ENCODE measurements around the gene IRF2BPL.

Gene IRF2BPL

DNA sequence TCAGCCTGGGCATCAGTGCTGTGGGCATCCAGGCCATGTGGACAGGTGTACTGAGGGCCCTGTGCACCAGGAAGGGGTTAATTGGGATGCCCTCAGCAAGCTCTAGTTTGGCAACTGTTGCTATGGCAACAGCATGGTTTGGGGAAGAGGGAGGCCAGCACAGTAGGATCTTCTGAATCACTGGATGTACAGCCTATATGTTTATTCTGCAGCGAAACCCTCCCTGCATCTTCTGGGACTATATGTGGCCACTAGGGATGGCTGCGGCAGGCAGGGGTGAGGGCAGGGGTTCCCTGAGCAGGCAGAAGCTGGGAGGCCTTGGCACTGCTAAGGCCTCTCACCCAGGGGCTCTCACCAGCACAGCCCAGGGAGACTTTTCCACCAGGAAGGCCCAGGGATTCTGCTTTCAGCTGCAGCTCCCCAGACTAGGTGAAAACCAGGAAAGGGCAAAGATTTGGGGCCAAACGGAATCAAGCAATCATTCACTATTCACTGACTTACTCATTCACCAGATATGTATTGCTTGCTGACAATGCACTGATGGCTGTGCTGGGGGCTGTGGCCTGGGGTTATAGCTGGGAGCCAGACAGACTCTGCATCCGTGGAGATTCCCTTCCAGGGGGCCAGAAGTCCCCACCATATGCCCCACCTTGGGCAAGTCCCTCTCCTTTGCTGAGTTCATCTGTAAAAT, 42.8 kb downstream of the IRF2BPL start:
- no peak for DNase-seq

- DNase-seq = no peak
These were observed 43.6 kb downstream of the IRF2BPL start for GRCh38 chr14:76984787-76985375.

DNA sequence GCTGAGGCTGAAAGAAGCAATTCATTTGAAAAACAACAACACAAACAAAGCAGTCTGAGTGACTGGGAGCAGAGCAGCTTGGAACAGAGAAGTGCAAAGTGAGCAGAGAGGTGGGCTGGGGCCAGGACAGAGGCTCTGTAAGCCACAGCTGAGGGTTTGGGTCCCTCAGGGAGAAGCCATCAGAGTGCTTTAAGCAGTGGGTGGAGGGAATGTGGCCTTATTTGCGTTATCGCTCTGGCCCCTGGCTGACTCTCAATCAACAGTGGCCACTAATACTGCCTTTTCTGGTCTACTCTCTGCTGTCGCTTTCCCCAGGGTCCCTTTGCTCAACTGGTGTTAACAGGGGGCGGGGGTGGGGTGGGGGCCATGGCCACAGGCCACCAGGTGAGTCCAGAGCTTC, 44.2 kb downstream of the IRF2BPL start:
- no peak for DNase-seq

- DNase-seq = no peak
These were observed 46.8 kb downstream of the IRF2BPL start for GRCh38 chr14:76981670-76982069.

- no peak for DNase-seq
These were observed 50.5 kb downstream of the IRF2BPL start for GRCh38 chr14:76977793-76978720.

DNA sequence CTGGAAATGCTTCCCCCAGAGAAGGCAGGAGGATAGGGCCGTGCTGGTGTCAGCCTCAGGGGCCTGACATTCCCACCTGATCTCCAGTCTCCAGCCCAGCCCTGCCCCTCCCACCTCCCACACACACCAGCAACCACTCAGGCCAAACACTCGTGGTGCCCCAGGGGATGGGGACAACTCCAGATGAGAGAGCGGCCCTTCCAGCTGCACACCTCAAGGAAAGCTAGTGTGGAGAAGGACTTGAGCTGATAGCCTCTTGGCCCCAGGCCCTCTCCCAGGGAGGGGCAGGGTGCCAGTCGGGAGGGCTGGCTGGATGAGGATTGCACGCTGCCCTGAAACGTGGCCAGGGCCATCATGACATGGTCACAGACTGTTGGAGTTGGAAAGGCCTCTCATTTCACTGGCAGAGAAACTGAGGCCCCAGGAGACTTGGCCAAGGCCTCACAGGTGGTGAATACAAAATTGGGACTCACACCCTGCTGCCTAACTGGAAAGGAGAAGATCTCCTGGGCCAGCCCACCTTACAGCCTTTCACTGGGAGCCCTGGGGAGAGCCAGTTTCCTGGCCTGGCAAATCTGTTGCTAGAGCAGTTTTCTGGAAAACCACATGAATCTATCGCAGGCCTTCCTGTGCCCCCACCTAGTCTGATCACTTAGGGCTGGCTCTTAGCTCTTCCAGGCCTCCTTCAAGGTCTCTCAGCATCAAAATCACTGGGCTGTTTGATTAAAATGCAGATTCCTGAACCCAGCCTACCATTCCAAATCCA, 52.1 kb downstream of the IRF2BPL start:
- no peak for DNase-seq

- DNase-seq = no peak
These were observed 52.7 kb downstream of the IRF2BPL start for GRCh38 chr14:76975812-76976211.

- DNase-seq = no peak
These were observed 53.5 kb downstream of the IRF2BPL start for GRCh38 chr14:76975051-76975450.

All from NCI-H82 (cell line).